ENCODE data around the gene CDC14A.

CDC14A gene

GRCh38 chr1:100499194-100499811 is 147.0 kb downstream of the CDC14A start:
- Histone ChIP-seq H3F3A (ENCODE audit: insufficient read depth) (no peaks in the 10 kb centered on the region), H3K9me3 (ENCODE audit: insufficient read depth, low read length) (no peaks in the 10 kb centered on the region), H3K79me2 (ENCODE audit: insufficient read depth, low read length) (no peaks in the 10 kb centered on the region), H2AFZ (ENCODE audit: low read depth, low read length, severe bottlenecking) (no peak overlapping the region), H3K27me3 (ENCODE audit: low read length) (no peaks in the 10 kb centered on the region), H3K36me3 (ENCODE audit: low read length) (no peaks in the 10 kb centered on the region), H3K27ac (ENCODE audit: low read depth, low read length) (no peak overlapping the region), H3K9ac (ENCODE audit: low read length) (no peak overlapping the region), H4K20me1 (ENCODE audit: low read depth, low read length) (no peaks in the 10 kb centered on the region), H3K9me2 (replicated peaks; ENCODE audit: insufficient read depth, low read length) (no peaks in the 10 kb centered on the region), H3K4me3 (ENCODE audit: insufficient read depth, low read length, poor library complexity, severe bottlenecking) (no peak overlapping the region), H3K4me2 (ENCODE audit: low read depth, low read length, poor library complexity, severe bottlenecking) (no peak overlapping the region)
- TF ChIP-seq CTCF (IDR thresholded peaks at IDR 0.05; ENCODE audit: insufficient read depth, low read length, poor library complexity, severe bottlenecking) = no peak

GRCh38 chr1:100502052-100502792 is 149.9 kb downstream of the CDC14A start:
- H3K36me3 ChIP-seq (ENCODE audit: low read length) = no peaks in the 10 kb centered on the region
- no peak overlapping the region for H3K27ac ChIP-seq (ENCODE audit: low read depth, low read length)
- H3K9me2 ChIP-seq (replicated peaks; ENCODE audit: insufficient read depth, low read length) = no peaks in the 10 kb centered on the region
- no peak overlapping the region for H3K4me3 ChIP-seq (ENCODE audit: insufficient read depth, low read length, poor library complexity, severe bottlenecking)
- H2AFZ ChIP-seq (ENCODE audit: low read depth, low read length, severe bottlenecking) = no peak overlapping the region
- H3K9ac ChIP-seq (ENCODE audit: low read length) = no peak overlapping the region
- H3K27me3 ChIP-seq (ENCODE audit: low read length) = no peaks in the 10 kb centered on the region
- H3F3A ChIP-seq (ENCODE audit: insufficient read depth) = no peaks in the 10 kb centered on the region
- TF ChIP-seq CTCF (IDR thresholded peaks at IDR 0.05; ENCODE audit: insufficient read depth, low read length, poor library complexity, severe bottlenecking) = no peak
- no peak for TF ChIP-seq EZH2phosphoT487 (conservative IDR thresholded peaks at IDR 0.05; ENCODE audit: low read length)
- H3K79me2 ChIP-seq (ENCODE audit: insufficient read depth, low read length) = no peaks in the 10 kb centered on the region
- H3K4me2 ChIP-seq (ENCODE audit: low read depth, low read length, poor library complexity, severe bottlenecking) = no peak overlapping the region
- H4K20me1 ChIP-seq (ENCODE audit: low read depth, low read length) = no peaks in the 10 kb centered on the region
- no peaks in the 10 kb centered on the region for H3K9me3 ChIP-seq (ENCODE audit: insufficient read depth, low read length)

- Histone ChIP-seq H3K27me3 (ENCODE audit: low read length) (no peaks in the 10 kb centered on the region), H2AFZ (ENCODE audit: low read depth, low read length, severe bottlenecking) (no peak overlapping the region), H4K20me1 (ENCODE audit: low read depth, low read length) (no peaks in the 10 kb centered on the region), H3K27ac (ENCODE audit: low read depth, low read length) (no peak overlapping the region), H3K36me3 (ENCODE audit: low read length) (no peaks in the 10 kb centered on the region), H3K9me2 (replicated peaks; ENCODE audit: insufficient read depth, low read length) (no peaks in the 10 kb centered on the region), H3K9ac (ENCODE audit: low read length) (no peak overlapping the region), H3K4me3 (ENCODE audit: insufficient read depth, low read length, poor library complexity, severe bottlenecking) (no peak overlapping the region), H3F3A (ENCODE audit: insufficient read depth) (no peaks in the 10 kb centered on the region), H3K4me2 (ENCODE audit: low read depth, low read length, poor library complexity, severe bottlenecking) (no peak overlapping the region), H3K9me3 (ENCODE audit: insufficient read depth, low read length) (no peaks in the 10 kb centered on the region), H3K79me2 (ENCODE audit: insufficient read depth, low read length) (no peaks in the 10 kb centered on the region)
- TF ChIP-seq EZH2phosphoT487 (conservative IDR thresholded peaks at IDR 0.05; ENCODE audit: low read length) = no peak
- TF ChIP-seq CTCF (IDR thresholded peaks at IDR 0.05; ENCODE audit: insufficient read depth, low read length, poor library complexity, severe bottlenecking) = no peak
These were observed 153.9 kb downstream of the CDC14A start for GRCh38 chr1:100506217-100506616.
